Measurements from ENCODE around the gene BOC.

GRCh38 chr3:113163152-113163551 lies 48.2 kb upstream of the BOC start:
- no peak for TF ChIP-seq CTCF (IDR thresholded peaks at IDR 0.05)
- no peak for TF ChIP-seq POLR2A (IDR thresholded peaks at IDR 0.05)
- TF ChIP-seq EP300 (IDR thresholded peaks at IDR 0.05): no peak
